Thymus (tissue), 11 donors: Measurements from ENCODE around the gene MPG. TPM values are rescaled to one million over a fixed set of nuclear protein-coding genes. Genes with fewer than 3 reads are reported as not detected.
"Not testable (repeated sequence)": the region's sequence is repeated elsewhere in the genome, so short reads cannot be mapped to it uniquely, and the experiment has no call there.

ENCODE experiments used
- DNase-seq, 9 donors: peaks; one replicate each; pipeline ENCODE4 v3.0.0-alpha.2; 2013; ENCODE audit warnings: low spot score in 9 of 9, low read depth in 6 of 9, missing footprints in 1 of 9
- H3K27ac ChIP-seq, 2 donors: one replicate each; pipeline ENCODE4 v1.5.1; 2013; ENCODE audit warnings: control low read depth in 1 of 2, low read depth in 1 of 2, low read length in 1 of 2, mild to moderate bottlenecking in 1 of 2, moderate library complexity in 1 of 2
- H3K27me3 ChIP-seq, 2 donors: one replicate each; pipeline ENCODE4 v1.5.1; 2013; ENCODE audit warnings: low read length in 1 of 2; ENCODE audit not compliant: control insufficient read depth in 2 of 2, insufficient read depth in 1 of 2
- H3K36me3 ChIP-seq, 2 donors: one replicate each; pipeline ENCODE4 v1.5.1; 2013; ENCODE audit warnings: low read length in 1 of 2, mild to moderate bottlenecking in 1 of 2, moderate library complexity in 1 of 2; ENCODE audit not compliant: control insufficient read depth in 2 of 2, insufficient read depth in 2 of 2
- H3K4me1 ChIP-seq, 2 donors: one replicate each; pipeline ENCODE4 v1.5.1; 2013; ENCODE audit warnings: low read length in 2 of 2; ENCODE audit not compliant: control insufficient read depth in 2 of 2, insufficient read depth in 2 of 2
- H3K4me3 ChIP-seq, 2 donors: one replicate each; pipeline ENCODE4 v1.5.1; 2013; ENCODE audit warnings: low read length in 2 of 2, control low read depth in 1 of 2, mild to moderate bottlenecking in 1 of 2
- H3K9me3 ChIP-seq, 2 donors: one replicate each; pipeline ENCODE4 v1.5.1; 2013; ENCODE audit warnings: low read length in 1 of 2, mild to moderate bottlenecking in 1 of 2; ENCODE audit not compliant: control insufficient read depth in 2 of 2, insufficient read depth in 1 of 2
- WGBS: extraction: QIAGEN DNeasy Blood & Tissue Kit; methylation state at CpG from one replicate; pipeline ENCODE4 v1.1.7; 2013; 5-methylcytosine and 5-hydroxymethylcytosine counted together
- polyA plus RNA-seq: library from polyadenylated mRNA; stranded (reverse); fragments of 200-250 nt; gene quantifications from one replicate; pipeline ENCODE4 v1.2.3, GENCODE V29; 2013
- total RNA-seq: library from RNA; stranded (reverse); fragments of 120-200 nt; gene quantifications from one replicate; pipeline ENCODE4 v1.2.4, GENCODE V29; 2013
- donor health status: healthy.

Gene MPG
- total and polyA plus RNA-seq, 2 donors: 45.1 to 58.1 TPM

DNA sequence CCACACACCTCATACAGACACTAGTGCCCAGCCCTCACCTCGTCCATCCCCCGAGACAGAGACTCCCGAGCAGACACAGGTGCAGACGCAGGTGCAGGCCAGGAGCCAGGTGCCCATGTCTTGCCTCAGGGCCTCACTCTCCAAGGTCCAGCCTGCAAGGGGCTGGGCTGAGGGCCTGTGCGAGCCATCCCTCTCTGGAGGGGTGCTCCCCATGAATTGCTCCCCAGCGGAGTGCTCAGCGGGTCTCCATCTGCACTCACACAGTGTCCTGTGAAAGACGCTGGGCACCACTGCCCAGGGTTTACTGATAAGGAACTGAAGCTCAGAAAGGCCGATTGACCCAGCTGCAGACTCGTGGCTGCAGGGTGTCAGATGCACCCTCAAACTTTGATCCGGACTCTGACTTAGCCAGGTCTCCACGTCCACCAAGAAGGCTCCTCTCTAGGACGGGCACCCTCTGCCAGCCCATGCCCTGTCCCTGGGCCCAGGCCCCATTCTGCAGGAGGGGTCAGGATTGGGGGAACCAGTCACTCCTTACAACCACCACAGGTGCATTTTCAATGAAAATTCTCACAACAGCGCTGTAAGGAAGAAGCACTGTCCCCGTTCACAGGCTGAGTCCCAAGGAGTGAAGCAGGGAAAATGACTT is 41.6 kb upstream of the MPG start:
- H3K27ac ChIP-seq: no peak overlapping the region

GRCh38 chr16:37511-37910 is 40.5 kb upstream of the MPG start:
- WGBS: 93% methylated on average over 5 of the region's 5 CpGs
- H3K27ac ChIP-seq: no peak overlapping the region
- H3K27me3 ChIP-seq: no peaks in the 10 kb centered on the region
- H3K36me3 ChIP-seq: peaks cover 4 to 9% of the 10 kb centered on the region in 2 donors
- peaks cover 10 to 35% of the 10 kb centered on the region in 2 donors for H3K4me1 ChIP-seq
- no peak for DNase-seq
- H3K4me3 ChIP-seq: no peak overlapping the region
- H3K9me3 ChIP-seq: no peaks in the 10 kb centered on the region

More for the DNA sequence above, 41.6 kb upstream of the MPG start:
- WGBS: 94% methylated on average over 15 of the region's 15 CpGs
- Histone ChIP-seq H3K4me3 (no peak overlapping the region), H3K36me3 (no peaks in the 10 kb centered on the region), H3K4me1 (peaks cover 10 to 35% of the 10 kb centered on the region in 2 donors), H3K9me3 (no peaks in the 10 kb centered on the region), H3K27me3 (no peaks in the 10 kb centered on the region)
- DNase-seq: no peak

DNA sequence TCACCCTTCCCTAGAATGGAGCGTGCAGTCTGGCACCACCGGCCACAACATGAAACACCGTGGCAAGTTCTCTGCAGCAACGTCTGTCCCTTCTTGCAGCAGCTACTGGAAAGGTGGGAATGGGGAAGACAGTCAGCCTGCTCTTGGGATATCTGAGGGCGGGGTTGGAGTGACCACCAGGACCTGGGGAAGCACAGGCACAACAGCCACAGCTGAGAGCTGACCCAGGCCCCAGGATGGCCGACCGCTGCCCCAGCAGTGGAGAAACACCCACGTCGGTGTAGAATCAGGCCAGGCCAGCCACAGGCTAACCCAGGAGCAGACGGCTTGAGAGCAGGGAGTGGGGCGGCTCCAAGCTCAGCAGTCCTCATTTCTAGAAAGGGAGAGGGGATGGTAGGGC is 39.8 kb upstream of the MPG start:
- H3K4me3 ChIP-seq, DNase-seq, H3K27me3 ChIP-seq, H3K27ac ChIP-seq, H3K9me3 ChIP-seq: not testable (repeated sequence)
- Histone ChIP-seq H3K4me1 (peaks cover 10 to 35% of the 10 kb centered on the region in 2 donors), H3K36me3 (peaks cover 11 to 13% of the 10 kb centered on the region in 2 donors)
- WGBS: 81% methylated on average over 11 of the region's 11 CpGs

GRCh38 chr16:38941-39892 is 38.8 kb upstream of the MPG start:
- Histone ChIP-seq H3K4me3 (no peak overlapping the region), H3K27me3 (no peaks in the 10 kb centered on the region), H3K9me3 (no peaks in the 10 kb centered on the region), H3K27ac (no peak overlapping the region), H3K4me1 (peaks cover 10 to 30% of the 10 kb centered on the region in 2 donors), H3K36me3 (peaks cover 16 to 20% of the 10 kb centered on the region in 2 donors)
- 76% methylated on average over 13 of the region's 13 CpGs for WGBS
- DNase-seq: peak in 6 of 9 donors; percentile 2 to 58 (median 28)

DNA sequence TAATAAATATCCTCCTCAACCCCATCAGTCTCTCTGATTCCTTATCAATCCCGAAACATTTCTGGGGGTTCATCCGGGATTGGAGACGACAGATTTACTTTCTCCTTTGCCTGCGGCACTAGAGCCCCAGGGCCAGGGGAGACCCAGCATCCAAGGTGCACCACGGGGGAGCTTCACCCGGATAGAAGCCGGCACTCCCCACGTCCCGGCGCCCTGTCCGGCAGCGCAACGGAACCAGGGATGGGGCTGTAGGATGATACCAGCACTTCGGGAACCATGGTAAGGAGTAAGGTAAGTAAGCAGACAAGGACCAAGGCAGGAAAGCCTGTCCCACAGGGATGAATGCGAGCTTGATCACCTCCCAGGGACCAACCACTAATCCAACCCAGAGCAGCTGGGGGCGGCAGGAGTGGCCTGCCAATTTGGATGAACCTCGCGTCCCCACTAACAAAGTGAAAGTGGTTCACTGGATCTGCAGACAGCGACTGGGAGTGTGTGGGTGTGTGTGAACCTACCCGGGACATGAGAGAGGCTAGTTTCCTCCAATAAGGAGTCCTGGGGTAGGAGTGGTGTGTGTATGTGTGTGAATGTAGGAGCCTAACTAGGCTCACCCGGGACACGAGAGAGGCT is 36.5 kb upstream of the MPG start:
- Histone ChIP-seq H3K4me1 (peaks cover 10 to 18% of the 10 kb centered on the region in 2 donors), H3K4me3 (no peak overlapping the region), H3K9me3 (no peaks in the 10 kb centered on the region), H3K27me3 (no peaks in the 10 kb centered on the region), H3K27ac (no peak overlapping the region), H3K36me3 (peaks cover 30 to 32% of the 10 kb centered on the region in 2 donors)
- DNase-seq: no peak
- WGBS: 98% methylated on average over 22 of the region's 22 CpGs

DNA sequence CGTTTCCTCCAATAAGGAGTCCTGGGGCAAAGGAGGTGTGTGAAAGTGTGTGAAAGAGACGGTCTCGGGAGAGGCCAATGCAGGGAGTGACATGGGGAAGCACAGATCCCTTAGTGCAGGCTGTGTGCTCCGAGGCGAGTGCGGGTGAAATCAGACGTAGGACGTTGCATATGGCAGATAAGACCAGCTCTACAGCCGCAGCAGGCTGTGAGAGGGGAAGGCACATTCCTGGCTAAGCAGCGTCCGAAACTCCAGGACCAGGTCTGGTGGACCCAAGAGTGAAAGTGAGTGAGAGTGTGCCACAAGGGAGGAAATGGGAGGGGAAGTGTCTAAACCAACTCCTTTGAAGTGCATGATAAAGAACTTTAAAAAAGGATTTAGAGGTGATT is 36.0 kb upstream of the MPG start:
- Histone ChIP-seq H3K4me1 (peaks cover 10 to 18% of the 10 kb centered on the region in 2 donors), H3K27me3 (no peaks in the 10 kb centered on the region), H3K4me3 (no peak overlapping the region), H3K27ac (no peak overlapping the region), H3K9me3 (no peaks in the 10 kb centered on the region), H3K36me3 (peaks cover 31 to 33% of the 10 kb centered on the region in 2 donors)
- 92% methylated on average over 11 of the region's 11 CpGs for WGBS
- DNase-seq: no peak

DNA sequence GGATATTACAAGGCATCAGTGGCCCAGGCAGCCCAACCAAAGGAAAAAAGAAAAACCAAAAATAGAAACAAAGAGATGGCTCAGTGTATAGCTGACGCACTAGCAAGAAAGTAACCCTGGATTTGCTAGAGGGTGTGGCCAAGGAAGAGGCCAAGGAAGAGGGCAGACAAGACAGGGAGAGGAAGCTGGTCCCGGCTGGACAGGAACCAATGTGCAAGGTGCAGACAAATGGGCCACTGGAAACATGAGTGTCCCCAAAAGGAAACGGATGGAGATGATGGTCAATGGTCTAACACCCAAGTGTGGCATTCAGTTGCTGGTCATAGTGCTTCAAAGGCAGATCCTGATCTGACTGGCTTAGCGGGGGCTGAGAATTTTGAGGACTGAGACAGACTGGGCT is 35.3 kb upstream of the MPG start:
- Histone ChIP-seq H3K36me3 (peaks cover 35 to 37% of the 10 kb centered on the region in 2 donors), H3K27me3 (no peaks in the 10 kb centered on the region), H3K4me3 (no peak overlapping the region), H3K27ac (no peak overlapping the region), H3K4me1 (peaks cover 10 to 16% of the 10 kb centered on the region in 2 donors), H3K9me3 (no peaks in the 10 kb centered on the region)
- DNase-seq: no peak
- 97% methylated on average over 4 of the region's 4 CpGs for WGBS

DNA sequence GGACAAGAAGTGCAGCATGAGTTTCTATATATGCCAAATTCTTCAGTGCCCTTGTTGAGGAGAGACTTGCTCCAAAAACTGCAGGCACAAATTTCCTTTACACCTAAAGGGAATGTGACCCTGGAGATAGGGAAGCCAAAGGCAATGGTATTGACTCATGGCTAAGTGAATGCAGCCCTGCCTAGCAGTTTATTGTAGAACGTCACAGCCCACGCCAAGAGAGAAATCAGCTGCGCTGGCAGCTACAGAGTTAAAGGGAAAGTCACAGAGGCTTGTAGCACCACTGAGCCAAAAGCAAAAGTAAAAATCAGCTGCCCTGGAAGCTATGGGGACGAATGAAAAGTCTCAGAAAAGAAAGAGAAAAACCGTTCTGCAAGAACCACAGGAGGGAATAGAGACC is 34.7 kb upstream of the MPG start:
- Histone ChIP-seq H3K9me3 (no peaks in the 10 kb centered on the region), H3K27ac (peak overlapping the region in 1 of 2 donors; percentile 18), H3K4me1 (peaks cover 9 to 11% of the 10 kb centered on the region in 2 donors), H3K27me3 (no peaks in the 10 kb centered on the region), H3K36me3 (peaks cover 35 to 37% of the 10 kb centered on the region in 2 donors), H3K4me3 (no peak overlapping the region)
- no peak for DNase-seq
- WGBS: 87% methylated on average over 5 of the region's 5 CpGs

DNA sequence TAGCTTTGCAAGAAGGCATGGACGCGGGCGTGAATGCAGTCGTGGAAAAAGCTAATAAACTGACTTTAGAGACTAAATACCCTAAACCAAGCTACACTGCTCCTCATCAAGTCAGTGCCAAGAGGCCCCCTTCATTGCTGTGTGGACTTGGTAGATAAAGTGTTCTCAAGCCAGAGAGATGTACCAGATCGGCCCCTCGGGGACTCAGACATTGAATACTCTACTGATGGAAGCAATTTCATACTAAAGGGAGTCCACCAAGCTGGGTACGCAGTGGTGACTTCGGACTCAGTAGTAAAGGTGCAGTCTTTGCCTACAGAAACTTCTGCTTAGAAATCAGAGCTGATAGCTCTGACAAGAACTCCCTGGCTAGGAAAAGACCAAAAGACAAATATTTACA is 33.4 kb upstream of the MPG start:
- no peak overlapping the region for H3K27ac ChIP-seq
- H3K36me3 ChIP-seq: peaks cover 35 to 37% of the 10 kb centered on the region in 2 donors
- H3K27me3 ChIP-seq: no peaks in the 10 kb centered on the region
- no peak for DNase-seq
- no peak overlapping the region for H3K4me3 ChIP-seq
- no peaks in the 10 kb centered on the region for H3K9me3 ChIP-seq
- H3K4me1 ChIP-seq: no peaks in the 10 kb centered on the region
- 91% methylated on average over 8 of the region's 8 CpGs for WGBS
